NCI-H1436 treated with DMSO at 0.1 percent for 48 hours (cell line): ENCODE data around the gene MAP7.

Experiments used
- DNase-seq: peaks from one replicate; lab custom pipeline; 2025; lab: John Stamatoyannopoulos, UW

The MAP7 gene

GRCh38 chr6:136564180-136564579 is 14.0 kb upstream of the MAP7 start:
- DNase-seq, result no peak

GRCh38 chr6:136563386-136564152 is 13.3 kb upstream of the MAP7 start:
- no peak for DNase-seq

GRCh38 chr6:136562211-136562610 is 12.0 kb upstream of the MAP7 start:
- no peak for DNase-seq

DNA sequence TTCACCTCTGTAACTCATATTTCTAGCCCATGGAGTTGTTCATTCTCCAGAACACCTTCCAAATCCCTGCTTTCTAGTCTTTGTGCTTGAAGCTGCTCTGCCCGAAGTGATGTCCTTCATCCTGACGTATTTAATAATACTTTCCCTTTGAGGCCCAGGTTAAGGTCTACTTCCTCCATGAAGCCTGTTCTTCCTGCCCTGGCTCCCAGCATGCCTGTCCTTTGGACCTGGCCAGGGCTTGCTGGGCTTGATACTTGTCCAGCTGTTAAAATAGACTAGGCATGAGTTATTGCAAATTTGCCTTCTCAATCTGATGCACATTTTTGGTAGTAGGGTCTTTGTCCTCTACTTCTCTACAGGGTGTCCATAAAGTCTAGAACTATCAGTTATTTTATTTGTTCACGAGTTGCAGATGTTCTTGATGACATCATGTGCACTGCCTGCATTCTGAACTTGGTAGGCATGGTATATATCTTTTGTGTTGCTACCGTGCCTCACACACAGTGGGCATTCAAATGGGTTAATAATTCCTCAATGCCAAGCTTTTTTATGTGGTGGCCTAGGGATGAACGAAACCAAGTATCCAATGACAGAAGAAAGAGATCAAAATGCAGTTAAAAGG is 3.1 kb upstream of the MAP7 start:
- DNase-seq, result no peak

DNA sequence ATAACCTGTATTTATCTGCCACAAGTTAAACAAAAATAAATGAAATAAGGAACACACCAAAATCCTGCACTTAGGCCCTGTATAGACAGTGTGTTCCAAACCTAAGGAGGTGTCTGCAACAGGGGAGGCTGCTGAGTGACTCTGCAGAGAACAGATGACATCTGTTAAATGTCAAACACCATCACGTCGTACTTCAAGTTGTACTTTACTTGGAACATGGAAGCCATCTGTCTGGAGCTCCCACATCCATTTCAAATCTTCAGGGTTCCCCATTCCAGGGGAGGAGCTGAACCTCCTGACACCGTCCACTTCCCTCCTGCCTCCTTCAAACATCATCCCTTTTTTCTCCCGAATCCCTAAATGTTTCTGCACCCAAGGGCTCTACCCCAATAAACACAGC is 1.8 kb upstream of the MAP7 start:
- DNase-seq, result no peak

GRCh38 chr6:136551103-136551502 is 881 bp upstream of the MAP7 start:
- DNase-seq, result no peak

GRCh38 chr6:136550045-136550329 is 235 bp downstream of the MAP7 start:
- no peak for DNase-seq

DNA sequence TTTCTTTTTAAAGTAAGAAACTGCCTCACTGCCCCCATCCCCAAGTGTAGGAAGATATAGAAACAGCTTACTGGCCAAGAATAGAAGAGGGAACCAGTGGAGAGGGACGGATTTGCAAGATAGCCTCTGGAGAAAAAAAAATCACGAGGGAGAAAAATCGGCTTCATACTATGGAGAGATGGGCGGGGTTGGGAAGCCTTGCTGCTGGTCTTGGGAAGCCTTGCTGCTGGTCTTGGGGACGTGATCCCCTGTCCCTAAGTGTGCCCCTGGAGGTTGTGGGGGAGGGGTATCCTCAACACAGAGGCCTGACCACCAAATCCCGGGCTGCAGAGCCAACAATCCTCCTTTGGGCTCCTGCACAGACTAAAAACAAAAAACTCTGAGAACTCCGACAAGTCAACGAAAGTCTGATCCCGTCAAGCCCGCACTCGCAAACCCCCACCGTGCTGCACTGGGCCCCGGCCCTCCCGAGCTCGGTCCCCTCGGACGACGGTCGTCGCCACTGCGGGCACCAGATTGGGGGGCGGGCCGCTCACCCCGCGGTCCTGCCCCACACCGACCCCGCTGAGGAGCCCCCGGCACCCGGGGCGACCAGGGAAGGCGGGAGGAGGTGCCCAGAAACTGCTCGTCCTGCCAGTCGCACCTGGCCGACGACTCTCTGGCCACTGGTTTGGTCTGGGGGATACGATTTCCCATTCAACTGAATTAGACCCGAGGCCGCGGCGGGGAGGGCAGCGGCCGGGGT is 750 bp downstream of the MAP7 start:
- DNase-seq, result no peak

- no peak for DNase-seq
Observed at GRCh38 chr6:136548582-136549299, 1.5 kb downstream of the MAP7 start.

DNA sequence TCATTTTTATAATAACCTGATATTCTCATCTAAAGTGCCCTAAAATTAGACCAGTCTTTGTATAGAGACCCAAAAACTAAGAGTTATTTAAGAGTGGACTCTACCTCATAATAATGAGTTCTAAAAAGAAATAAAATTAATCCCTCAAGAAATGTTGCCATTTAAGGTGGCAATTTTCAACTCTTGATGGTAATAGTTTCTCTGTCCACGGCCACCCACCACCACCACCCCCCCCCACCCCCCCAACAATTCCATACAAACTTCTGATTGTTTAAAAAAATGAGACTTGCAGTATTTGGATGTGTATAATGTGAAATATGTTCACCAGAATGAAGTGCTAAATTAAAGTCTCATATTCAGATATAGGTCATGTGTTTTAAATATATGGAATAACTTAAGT is 2.4 kb downstream of the MAP7 start:
- DNase-seq, result no peak

DNA sequence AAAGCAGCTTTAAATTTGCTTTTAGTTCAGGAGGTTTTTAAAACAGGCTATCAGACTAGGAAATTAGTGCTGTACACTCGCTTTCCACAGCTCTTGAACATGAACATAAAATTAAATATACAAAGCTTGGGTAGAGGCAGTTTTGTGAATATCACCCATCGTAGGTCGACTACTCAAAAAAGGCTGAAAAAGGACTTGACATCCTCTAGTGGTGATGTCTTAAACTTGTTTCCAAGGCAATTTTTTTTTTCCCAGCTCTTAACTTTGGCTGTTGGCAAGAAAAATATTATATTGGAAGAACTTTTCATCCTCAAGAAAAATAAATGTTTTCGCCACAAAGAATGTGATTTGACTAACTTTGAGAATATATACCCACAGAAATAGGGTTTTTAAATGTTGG is 2.9 kb downstream of the MAP7 start:
- DNase-seq, result no peak

DNA sequence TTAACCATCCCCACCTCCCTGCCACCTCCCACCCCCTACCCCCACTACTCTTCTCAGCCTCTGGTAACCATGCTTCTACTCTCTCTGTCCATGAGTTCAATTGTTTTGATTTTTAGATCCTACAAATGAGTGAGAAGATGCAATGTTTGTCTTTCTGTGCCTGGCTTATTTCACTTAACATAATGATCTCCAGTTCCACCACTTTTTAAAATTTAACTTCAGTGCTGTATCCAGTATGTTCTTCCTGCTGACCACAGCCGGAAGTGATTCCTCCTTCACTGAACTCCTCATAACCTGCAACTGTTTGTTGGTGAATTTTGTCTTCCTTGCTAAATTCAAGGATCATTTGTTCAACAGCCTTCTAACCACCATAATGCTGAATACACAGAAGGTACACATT is 3.9 kb downstream of the MAP7 start:
- no peak for DNase-seq

- DNase-seq, result no peak
Observed at GRCh38 chr6:136544326-136544725, 5.9 kb downstream of the MAP7 start.

DNA sequence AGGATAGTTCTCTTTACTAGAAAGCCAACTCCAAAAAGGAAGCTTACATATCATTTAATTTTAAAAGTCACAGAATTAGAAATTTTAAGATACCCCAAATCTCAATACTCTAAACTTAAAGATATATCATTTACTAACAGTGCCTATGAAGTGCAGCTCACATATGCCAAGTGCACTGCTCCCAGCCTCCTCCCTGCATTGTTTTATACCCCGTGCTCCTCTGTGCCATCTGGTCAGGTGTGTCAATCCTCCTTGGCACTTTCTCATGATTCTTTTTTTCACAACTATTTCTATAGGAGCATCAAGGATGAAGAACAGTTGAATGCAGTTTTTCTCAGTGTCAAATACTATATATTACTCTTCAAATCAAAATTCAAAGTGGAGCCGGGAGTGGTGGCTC is 8.8 kb downstream of the MAP7 start:
- no peak for DNase-seq

DNA sequence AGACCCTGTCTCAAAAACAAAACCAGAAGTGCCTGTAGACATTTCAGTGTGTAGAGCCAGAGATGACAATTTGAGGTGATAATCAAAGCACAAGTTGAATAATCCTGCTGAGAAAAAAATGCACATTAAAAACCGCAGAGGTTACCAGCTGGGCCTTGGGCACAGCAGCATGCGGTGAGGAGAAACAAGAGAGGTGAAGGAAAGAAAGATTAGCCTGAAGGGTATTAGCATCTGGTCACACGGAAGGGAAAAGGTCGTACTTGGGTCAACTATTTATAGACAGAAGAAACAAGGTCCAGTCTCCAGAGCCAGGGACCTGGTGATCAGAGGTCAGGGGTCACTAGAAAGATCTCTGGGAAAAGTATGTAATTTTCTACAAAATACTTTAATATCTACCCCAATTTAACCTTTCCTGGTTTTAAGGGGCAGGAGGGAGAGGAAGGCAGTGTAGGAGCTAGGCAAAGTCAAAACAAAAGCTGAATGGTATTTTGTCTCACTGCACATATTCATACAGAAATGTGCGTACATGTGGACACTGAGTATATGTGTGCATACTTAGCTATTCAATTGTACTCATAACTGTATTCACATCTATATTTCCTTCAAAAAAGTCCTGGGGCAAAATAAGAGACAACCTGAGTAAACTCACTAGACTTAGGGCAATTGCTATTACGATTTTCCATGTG is 10.1 kb downstream of the MAP7 start:
- DNase-seq, result no peak

DNA sequence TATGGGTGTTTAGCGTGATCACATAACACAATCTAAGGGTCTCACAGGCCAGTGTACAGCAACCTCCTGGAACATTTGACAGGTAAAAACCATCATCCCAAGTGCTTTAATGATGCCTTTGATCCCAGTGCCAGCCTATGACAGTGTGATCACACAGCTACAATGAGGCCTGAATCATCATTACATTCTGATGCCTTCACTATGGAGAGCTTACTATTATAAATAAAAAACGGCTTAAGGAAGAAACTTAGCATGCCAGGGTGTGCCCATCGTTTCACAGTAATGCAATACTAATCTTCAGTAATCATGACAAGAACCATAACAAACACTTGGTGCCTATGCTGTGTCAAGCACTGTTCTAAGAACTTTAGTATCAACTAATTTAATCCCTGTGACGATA is 11.4 kb downstream of the MAP7 start:
- DNase-seq, result no peak

- no peak for DNase-seq
Observed at GRCh38 chr6:136535880-136536650, 14.2 kb downstream of the MAP7 start.

DNA sequence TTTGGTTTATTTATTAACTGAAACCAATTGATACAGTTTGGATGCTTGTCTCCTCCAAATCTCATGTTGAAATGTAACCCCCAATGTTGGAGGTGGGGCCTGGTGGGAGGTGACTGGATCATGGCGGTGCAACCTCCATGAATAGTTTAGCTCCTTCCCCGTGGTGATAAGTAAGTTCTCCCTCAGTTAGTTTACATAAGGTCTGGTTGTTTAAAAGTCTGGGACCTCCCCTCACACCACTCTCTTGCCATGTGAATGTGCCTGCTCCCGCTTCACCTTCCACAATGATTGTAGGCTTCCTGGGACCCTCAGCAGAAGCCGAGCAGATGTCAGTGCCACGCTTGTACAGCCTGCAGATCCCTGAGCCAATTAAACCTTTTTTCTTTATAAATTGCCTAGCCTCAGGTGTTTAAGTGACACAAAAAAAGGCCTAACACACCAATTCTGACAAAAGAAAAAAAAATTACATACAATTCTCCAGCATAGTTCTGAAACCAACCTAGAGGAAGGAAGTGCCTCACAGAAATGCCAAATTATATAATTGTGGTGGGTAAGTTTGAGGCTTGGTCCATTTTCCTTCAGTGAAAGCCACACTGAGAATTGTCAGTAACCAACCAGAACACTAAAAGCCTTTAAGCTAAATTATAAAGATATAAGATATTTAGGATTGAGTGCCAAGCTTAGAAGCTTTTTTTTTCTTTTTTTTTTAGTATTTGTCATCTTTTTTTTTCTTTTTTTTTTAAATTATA is 15.0 kb downstream of the MAP7 start:
- DNase-seq, result no peak

- no peak for DNase-seq
Observed at GRCh38 chr6:136534268-136534667, 16.0 kb downstream of the MAP7 start.

DNA sequence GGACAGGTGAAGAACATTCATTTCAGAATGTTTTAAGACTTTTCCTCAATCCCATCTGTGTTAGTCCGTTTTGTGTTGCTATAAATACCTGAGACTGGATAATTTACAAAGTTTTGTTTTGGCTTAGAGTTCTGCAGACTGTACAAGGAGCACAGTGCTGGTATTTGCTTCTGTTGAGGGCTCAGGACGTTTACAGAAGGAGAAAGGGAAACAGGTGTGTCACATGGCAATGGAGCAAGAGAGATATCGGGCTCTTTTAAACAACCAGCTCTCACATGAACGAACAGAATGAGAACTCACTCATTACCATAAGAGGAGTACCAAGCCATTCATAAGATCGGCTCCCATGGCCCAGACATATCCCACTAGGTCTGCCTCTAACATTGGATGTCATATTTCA is 16.7 kb downstream of the MAP7 start:
- DNase-seq, result no peak

DNA sequence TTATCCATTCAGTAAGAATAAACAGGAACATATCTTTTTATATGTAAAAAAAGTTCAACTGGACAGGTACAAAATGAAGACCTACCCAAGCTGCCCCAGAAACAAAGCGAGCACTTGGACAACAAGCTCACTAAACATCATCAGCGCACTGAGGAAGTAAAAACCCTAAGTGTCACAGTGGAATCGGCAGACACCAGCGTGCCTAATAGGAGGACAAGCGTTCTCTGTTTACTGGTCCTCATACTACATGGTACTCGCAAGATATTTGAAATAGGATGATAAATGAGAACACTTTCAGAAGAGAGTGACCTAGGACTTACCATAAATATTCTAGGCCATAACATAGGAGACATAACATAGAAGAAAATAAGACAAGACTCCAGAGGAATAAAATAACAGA is 18.2 kb downstream of the MAP7 start:
- no peak for DNase-seq
